Amygdala (tissue), 56 donors: ENCODE measurements around the gene FAM9A.
A peak's percentile ranks its signal among the peaks of the same experiment; 100 is the strongest.
"Not testable (repeated sequence)": the region's sequence is repeated elsewhere in the genome, so short reads cannot be mapped to it uniquely, and the experiment has no call there.

Experiments used
- DNase-seq, 56 donors: peaks; one replicate each; lab custom pipeline; 2025; lab: John Stamatoyannopoulos, UW

The FAM9A gene

DNA sequence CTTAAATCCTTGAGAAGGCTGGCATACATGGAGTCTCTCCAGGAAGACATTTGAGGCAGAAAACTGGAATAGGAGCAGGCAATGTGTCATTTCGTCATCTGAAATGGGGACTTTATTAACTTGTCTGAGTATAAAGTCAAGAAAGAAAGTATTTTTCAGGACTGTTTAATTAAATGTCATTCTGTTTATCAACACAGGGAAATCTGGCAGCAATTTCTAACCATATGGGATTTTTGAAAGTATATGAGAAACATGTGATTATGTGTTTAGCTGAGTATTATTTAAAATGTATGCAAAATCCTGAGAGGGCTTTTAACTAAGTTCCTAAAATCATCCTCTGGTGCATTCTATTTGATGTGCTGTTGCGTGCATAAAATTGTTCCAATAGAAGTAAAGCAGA lies 3.9 kb upstream of the FAM9A start:
- DNase-seq: no peak

- DNase-seq: no peak
These were observed 2.1 kb upstream of the FAM9A start for GRCh38 chrX:8803326-8803725.

DNA sequence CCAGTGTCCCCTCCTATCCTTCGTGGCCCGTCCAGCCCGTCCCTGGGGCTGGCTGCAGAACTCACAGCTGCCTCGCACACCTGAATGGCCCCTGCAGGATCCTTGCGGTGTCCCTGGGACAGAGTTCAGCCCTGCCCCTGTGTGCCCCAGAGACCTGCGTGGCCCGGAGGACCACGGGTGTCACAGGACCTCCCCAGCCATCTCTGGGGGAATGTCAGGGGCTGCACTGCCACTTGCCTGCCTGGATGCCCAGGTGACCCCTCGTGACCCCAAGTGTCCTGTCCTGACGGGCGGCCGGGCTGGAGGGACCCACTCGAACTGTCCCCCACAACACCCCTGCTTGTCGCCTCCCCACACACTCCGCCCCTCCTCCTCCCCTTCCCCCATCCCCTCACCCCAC lies 832 bp downstream of the FAM9A start:
- not testable (repeated sequence) for DNase-seq

DNA sequence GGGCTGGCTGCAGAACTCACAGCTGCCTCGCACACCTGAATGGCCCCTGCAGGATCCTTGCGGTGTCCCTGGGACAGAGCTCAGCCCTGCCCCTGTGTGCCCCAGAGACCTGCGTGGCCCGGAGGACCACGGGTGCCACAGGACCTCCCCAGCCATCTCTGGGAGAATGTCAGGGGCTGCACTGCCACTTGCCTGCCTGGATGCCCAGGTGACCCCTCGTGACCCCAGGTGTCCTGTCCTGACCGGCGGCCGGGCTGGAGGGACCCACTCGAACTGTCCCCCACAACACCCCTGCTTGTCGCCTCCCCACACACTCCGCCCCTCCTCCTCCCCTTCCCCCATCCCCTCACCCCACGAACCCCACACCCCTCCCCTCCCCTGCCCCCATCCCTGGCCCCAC lies 1.9 kb downstream of the FAM9A start:
- not testable (repeated sequence) for DNase-seq

- DNase-seq: not testable (repeated sequence)
These were observed 2.5 kb downstream of the FAM9A start for GRCh38 chrX:8798702-8799101.

- DNase-seq: not testable (repeated sequence)
These were observed 14.1 kb downstream of the FAM9A start for GRCh38 chrX:8787119-8787518.

- DNase-seq: no peak
These were observed 17.0 kb downstream of the FAM9A start for GRCh38 chrX:8784162-8784561.

- no peak for DNase-seq
These were observed 17.5 kb downstream of the FAM9A start for GRCh38 chrX:8783714-8784098.

DNA sequence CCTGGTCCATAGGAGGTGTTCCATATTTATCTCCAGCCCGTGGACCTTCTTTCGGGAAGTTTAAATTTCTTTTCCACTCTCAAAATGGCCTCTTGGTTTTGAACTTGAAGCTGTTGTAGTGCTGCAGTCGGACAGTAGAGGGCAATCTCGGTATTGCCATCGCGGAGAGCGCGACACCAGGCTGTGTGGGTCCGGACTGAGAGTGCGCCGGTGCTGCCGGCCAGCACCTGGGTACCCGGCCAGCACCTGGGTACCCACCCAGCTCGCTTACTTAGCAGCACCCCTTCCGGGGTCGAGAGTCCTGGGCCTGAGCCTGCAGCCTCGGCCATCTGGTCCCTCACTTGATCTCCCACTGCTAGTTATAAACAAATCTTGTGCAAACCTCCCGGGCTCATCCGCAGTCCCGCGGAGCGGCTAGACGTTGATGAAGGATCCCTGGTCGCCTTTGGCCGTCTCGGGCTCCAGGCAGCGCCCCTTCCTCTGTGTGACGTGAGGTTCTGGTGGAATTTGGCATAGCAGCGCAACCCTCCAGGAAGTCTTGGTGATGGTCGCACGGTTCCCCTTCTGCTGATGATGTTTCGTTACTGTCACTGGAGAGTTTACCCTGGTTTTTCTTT lies 18.0 kb downstream of the FAM9A start:
- peak in 2 of 56 donors; percentile 0 for DNase-seq

DNA sequence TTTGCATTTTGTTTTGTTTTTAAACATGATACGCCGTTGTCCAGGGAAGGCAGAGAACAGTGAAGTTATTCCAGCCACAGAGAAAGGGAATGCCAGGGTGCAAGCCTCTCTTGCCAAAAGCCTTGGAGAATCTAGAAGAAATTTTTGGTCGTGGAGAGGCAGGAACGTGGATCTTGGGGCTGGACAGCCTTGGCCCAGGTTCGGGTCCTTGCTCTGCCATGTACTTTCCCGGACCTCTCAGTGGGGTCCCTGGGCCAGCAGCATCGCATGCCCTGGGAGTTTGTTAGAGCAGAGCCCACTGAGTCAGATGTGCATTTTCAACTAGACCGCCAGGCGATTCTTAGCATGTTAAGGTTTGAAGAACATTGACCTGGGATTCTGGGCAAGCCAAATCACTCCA lies 18.6 kb downstream of the FAM9A start:
- DNase-seq: no peak

- not testable (repeated sequence) for DNase-seq
These were observed 19.3 kb downstream of the FAM9A start for GRCh38 chrX:8781921-8782320.

DNA sequence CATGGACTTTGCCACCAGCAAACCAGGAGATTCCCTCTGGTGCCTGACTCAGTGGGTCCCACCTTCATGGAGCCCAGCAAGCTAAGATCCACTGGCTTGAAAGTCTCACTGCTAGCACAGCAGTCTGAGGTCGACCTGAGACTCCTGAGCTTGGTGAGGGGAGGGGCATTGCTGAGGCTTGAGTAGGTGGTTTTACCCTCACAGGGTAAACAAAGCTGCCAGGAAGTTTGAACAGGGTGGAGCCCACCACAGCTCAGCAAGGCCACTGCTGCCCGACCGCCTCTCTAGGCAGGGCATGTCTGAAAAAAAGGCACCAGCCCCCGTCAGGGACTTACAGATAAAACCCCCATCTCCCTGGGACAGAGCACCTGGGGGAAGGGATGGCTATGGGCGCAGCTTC lies 28.1 kb downstream of the FAM9A start:
- DNase-seq: no peak

DNA sequence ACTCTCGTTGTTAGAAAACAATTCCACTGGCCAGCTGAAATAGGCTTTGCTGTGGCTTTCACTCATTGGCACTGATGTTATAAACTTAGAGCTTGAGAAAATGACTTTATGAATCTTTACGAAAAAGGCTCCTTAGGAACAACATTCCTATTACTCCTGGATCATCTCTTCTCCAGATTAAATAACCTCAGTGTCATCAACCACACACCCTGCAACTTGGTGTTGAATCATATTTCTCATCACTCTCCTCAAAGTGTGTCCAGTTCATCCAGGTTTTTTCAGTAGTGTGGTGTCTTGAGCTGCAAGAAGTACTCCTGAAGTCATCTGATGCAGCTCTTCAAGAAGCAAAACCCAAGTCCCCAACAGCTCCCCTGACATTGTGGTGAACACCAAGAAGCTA lies 41.2 kb downstream of the FAM9A start:
- no peak for DNase-seq

- not testable (repeated sequence) for DNase-seq
These were observed 42.5 kb downstream of the FAM9A start for GRCh38 chrX:8758706-8759105.

GRCh38 chrX:8757609-8758389 lies 43.4 kb downstream of the FAM9A start:
- not testable (repeated sequence) for DNase-seq

- DNase-seq: no peak
These were observed 45.4 kb downstream of the FAM9A start for GRCh38 chrX:8755813-8756212.

DNA sequence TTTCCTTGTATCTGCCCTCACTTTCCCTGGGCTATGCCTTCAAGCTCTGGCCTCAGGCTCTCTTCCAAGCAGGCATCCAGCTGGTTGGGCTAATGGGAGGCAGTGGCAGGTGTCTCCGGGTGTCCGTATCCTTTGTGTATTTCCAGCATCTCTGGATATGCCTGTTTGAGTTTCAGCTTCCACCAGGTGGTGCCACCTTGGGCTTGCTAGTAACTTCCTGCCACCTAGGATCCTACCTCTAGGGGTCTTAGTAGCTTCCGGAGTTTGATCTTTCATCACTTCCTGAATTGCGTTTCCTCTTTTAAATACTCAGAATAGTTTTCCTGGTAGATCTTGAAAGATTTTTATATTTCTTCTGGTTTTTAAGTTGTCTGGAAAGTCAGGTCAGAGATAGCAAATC lies 46.1 kb downstream of the FAM9A start:
- DNase-seq: no peak

- no peak for DNase-seq
These were observed 51.5 kb downstream of the FAM9A start for GRCh38 chrX:8749697-8750096.

- peak in 4 of 56 donors; percentile 2 to 24 (median 11) for DNase-seq
These were observed 52.3 kb downstream of the FAM9A start for GRCh38 chrX:8748855-8749254.

GRCh38 chrX:8743126-8743732 lies 58.0 kb downstream of the FAM9A start:
- peak in 11 of 56 donors; percentile 1 to 57 (median 5) for DNase-seq

- no peak for DNase-seq
These were observed 59.2 kb downstream of the FAM9A start for GRCh38 chrX:8741981-8742380.
